Mucosa of rectum (tissue), 2 donors: ENCODE data around the gene FLII.

Source experiments
- H3K27ac ChIP-seq, 2 donors: one replicate each; pipeline ENCODE4 v1.7.0; 2013; ENCODE audit warnings: inconsistent platforms in 2 of 2, low read depth in 2 of 2, low read length in 2 of 2
- H3K27me3 ChIP-seq, 2 donors: one replicate each; pipeline ENCODE4 v1.7.0; 2013; ENCODE audit warnings: low read length in 2 of 2; ENCODE audit not compliant: control insufficient read depth in 2 of 2, insufficient read depth in 2 of 2
- H3K36me3 ChIP-seq, 2 donors: one replicate each; pipeline ENCODE4 v1.7.0; 2013; ENCODE audit warnings: low read length in 2 of 2; ENCODE audit not compliant: control insufficient read depth in 2 of 2, insufficient read depth in 2 of 2
- H3K4me1 ChIP-seq, 2 donors: one replicate each; pipeline ENCODE4 v1.7.0; 2013; ENCODE audit warnings: low read length in 2 of 2, mild to moderate bottlenecking in 1 of 2; ENCODE audit not compliant: control insufficient read depth in 2 of 2, insufficient read depth in 2 of 2
- H3K4me3 ChIP-seq, 2 donors: one replicate each; pipeline ENCODE4 v1.7.0; 2013; ENCODE audit warnings: low read length in 2 of 2
- H3K9ac ChIP-seq, 2 donors: one replicate each; pipeline ENCODE4 v1.7.0; 2013; ENCODE audit warnings: low read length in 2 of 2, low read depth in 1 of 2, mild to moderate bottlenecking in 1 of 2
- H3K9me3 ChIP-seq, 2 donors: one replicate each; pipeline ENCODE4 v1.7.0; 2013; ENCODE audit warnings: low read length in 2 of 2; ENCODE audit not compliant: control insufficient read depth in 2 of 2
- donor health status: healthy.
- donor health status: Normal muscosa, but diverticular disease.

The FLII gene

GRCh38 chr17:18230288-18231141, 28.0 kb downstream of the FLII start:
- Histone ChIP-seq H3K9ac (no peak overlapping the region), H3K27me3 (no peaks in the 10 kb centered on the region), H3K36me3 (peaks cover 8 to 9% of the 10 kb centered on the region in 2 donors), H3K9me3 (no peaks in the 10 kb centered on the region), H3K4me1 (peaks cover 4 to 8% of the 10 kb centered on the region in 2 donors), H3K4me3 (no peak overlapping the region), H3K27ac (no peak overlapping the region)

DNA sequence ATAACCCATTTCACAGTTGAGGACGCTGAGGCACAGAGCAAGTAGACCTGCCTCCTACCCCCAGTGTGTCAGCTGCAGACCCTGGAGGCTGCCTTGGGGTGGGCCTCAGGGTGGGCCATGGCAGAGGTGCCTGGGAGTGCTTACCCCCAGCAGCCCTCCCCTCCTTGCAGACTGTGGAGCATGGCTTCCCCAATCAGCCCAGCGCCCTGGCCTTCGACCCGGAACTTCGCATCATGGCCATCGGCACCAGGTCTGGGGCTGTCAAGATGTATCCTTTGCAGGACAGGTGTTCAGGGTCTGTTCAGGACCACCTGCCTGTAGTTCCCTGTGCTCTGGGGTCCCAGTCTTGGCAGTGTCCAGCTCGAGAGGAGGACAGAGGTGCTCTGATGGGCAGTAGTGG, 28.8 kb downstream of the FLII start:
- no peaks in the 10 kb centered on the region for H3K27me3 ChIP-seq
- H3K27ac ChIP-seq, result no peak overlapping the region
- peaks cover 4 to 8% of the 10 kb centered on the region in 2 donors for H3K4me1 ChIP-seq

DNA sequence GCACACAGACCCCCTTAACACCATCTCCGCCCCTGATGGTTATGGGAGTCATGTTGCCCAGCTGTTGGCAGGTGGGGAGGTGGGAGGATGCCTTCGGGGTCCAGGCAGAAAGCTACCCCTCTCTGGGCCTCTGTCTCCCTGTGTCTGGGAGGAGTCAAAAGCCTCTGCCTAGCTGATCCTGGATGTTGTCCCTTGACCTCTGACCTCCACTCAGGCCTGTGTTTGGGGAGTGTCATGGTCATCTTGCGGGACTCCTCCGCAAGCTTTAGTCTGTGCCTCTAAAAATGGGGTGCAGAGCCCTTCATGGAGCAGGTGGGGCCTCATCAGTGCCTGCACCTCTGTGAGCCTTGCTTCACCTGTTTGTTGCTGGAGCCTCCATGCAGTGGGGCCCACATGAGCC, 29.3 kb downstream of the FLII start:
- no peak overlapping the region for H3K4me3 ChIP-seq
- H3K27ac ChIP-seq, result no peak overlapping the region
- no peaks in the 10 kb centered on the region for H3K9me3 ChIP-seq
- H3K27me3 ChIP-seq, result no peaks in the 10 kb centered on the region
- H3K4me1 ChIP-seq, result peaks cover 4 to 8% of the 10 kb centered on the region in 2 donors
- H3K9ac ChIP-seq, result no peak overlapping the region
- H3K36me3 ChIP-seq, result peaks cover 3 to 6% of the 10 kb centered on the region in 2 donors

More for the DNA sequence above, 28.8 kb downstream of the FLII start:
- H3K36me3 ChIP-seq, result peaks cover 8% of the 10 kb centered on the region in 2 donors
- H3K9ac ChIP-seq, result no peak overlapping the region
- no peak overlapping the region for H3K4me3 ChIP-seq
- no peaks in the 10 kb centered on the region for H3K9me3 ChIP-seq

DNA sequence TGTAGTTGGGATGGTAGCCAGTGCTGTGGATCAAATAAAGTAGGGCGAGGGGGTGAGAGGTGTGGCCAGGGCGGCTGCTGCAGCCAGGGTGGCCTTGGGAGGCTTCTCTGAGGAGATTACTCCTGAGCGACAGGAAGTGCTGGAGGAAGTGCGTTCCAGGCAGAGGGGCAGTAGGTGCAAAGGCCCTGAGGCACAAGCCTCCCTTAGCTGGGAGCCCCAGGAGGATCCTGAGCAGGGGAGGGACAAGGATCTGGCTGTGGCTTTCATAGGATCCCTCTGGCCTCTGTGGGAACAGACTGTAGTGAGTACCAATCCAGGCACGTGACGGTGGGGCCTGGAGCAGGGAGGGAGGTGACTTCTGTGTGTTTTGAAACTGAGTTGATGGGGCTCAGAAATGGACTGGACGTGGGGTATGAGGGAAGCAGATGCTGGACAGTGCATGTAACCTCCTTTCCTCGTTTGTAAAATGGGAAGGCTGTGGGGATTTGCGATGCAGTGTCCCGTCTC, 30.3 kb downstream of the FLII start:
- Histone ChIP-seq H3K27ac (no peak overlapping the region), H3K4me3 (no peak overlapping the region), H3K27me3 (no peaks in the 10 kb centered on the region), H3K4me1 (peaks cover 4 to 8% of the 10 kb centered on the region in 2 donors), H3K36me3 (no peaks in the 10 kb centered on the region), H3K9me3 (no peaks in the 10 kb centered on the region), H3K9ac (no peak overlapping the region)

DNA sequence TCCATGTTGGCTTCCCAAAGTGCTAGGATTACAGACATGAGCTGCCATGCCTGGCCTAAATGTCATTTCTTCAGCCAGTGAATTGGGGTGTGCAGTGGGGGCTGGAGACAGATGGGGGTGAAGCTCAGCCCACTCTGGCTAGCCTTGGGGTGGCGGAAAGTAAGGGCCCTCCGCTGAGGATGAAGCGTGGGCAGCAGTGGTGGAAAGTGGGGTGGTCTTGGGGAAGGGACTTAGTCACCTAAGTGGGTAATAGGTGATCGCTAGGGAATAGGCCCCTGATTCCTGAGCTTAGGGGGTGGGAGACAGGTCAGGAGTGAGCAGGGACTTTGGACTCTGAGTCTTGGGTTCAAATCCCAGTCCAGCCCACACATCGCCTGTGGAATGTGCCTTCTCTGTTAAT, 30.9 kb downstream of the FLII start:
- no peak overlapping the region for H3K9ac ChIP-seq
- no peak overlapping the region for H3K4me3 ChIP-seq
- H3K36me3 ChIP-seq, result no peaks in the 10 kb centered on the region
- no peaks in the 10 kb centered on the region for H3K9me3 ChIP-seq
- H3K27me3 ChIP-seq, result no peaks in the 10 kb centered on the region
- H3K4me1 ChIP-seq, result peaks cover 4 to 8% of the 10 kb centered on the region in 2 donors
- H3K27ac ChIP-seq, result no peak overlapping the region

- Histone ChIP-seq H3K9me3 (no peaks in the 10 kb centered on the region), H3K36me3 (no peaks in the 10 kb centered on the region), H3K4me1 (peaks cover 4 to 8% of the 10 kb centered on the region in 2 donors), H3K9ac (peak overlapping the region; percentile 60 to 63), H3K4me3 (peak overlapping the region; percentile 67 to 72), H3K27me3 (no peaks in the 10 kb centered on the region), H3K27ac (no peak overlapping the region)
These were observed 32.1 kb downstream of the FLII start for GRCh38 chr17:18226284-18226945.

DNA sequence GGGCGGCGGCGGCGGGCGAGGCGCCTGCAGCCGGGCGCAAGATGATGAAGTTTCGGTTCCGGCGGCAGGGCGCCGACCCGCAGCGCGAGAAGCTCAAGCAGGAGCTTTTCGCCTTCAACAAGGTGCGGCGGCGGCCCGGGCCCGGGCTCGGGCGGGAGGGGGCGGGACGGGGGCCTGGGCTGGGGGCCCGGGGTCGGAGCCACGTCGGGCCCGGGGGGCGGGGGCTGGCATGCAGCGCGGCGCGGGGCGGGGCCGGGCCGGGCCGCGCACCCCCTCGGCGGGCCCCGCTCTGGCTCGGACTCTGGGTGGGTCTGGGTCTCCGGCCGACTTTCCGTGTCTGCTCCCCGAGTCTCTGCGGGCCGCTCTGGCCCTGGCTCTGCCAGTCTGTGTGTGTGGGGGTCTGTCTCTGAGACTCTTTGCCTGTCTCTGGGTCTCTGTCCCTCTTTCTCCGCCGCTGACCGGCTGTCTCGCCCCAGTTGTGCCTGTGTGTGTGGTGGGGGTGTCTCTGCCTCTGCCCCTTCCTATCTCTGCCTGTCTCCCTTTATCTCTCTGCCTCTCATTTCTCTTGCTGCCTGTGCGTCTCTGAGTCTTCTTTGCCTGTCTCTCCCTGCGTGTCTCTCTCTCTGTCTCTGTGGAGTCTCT, 32.8 kb downstream of the FLII start:
- H3K27me3 ChIP-seq, result no peaks in the 10 kb centered on the region
- H3K4me1 ChIP-seq, result peaks cover 4 to 8% of the 10 kb centered on the region in 2 donors
- peak overlapping the region; percentile 67 to 72 for H3K4me3 ChIP-seq
- no peak overlapping the region for H3K27ac ChIP-seq
- no peaks in the 10 kb centered on the region for H3K9me3 ChIP-seq
- H3K36me3 ChIP-seq, result no peaks in the 10 kb centered on the region
- peak overlapping the region; percentile 60 to 63 for H3K9ac ChIP-seq

- Histone ChIP-seq H3K27ac (peak within 1 kb of the TSS in 1 of 2 donors; percentile 28), H3K4me1 (peaks cover 4 to 8% of the 10 kb centered on the region in 2 donors), H3K4me3 (peak within 1 kb of the TSS; percentile 67 to 72), H3K9me3 (no peaks in the 10 kb centered on the region), H3K36me3 (no peaks in the 10 kb centered on the region), H3K9ac (peak within 1 kb of the TSS; percentile 63 to 67), H3K27me3 (no peaks in the 10 kb centered on the region)
These were observed 33.4 kb downstream of the FLII start, which contains the start of gene LLGL1 for GRCh38 chr17:18225121-18225641. Gene LLGL1 (plus strand): TSS chr17:18225635. CDS start chr17:18225683, 48 bp downstream.

DNA sequence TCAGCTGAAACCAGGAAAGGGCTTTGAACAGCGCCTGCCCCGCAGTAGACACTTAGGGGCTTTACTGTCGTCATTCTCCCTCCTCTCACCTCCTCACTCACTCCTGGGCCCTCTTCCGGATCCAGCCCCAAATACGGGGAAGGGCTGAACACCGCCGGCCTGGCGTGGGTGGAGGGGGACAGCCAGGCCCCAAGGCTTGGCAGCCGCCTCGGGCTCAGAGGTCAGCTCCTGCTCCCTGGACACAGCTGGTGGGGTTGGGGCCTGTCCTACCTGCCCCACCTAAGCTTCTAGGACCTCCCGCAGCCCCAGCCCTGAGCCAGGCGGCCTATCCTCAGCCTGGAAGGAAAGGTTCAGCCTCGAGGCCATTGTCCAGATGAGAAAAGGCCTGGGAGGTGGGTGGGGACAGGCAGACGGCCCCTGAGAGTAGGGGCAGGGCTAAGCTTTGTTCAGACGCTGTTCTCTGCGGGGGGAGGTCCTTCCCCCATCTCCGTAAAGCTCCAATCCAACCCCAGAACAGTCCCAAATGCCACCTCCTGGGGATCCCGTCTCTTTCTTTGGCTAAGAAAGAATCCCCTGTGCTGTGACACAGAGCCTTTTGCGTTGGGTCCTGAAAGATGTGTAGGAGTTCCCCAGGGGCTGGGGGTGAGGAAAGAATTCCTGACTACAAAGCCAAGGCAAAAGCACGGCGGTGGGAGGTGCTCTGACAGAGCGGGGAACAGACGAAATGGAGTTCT, 34.0 kb downstream of the FLII start:
- Histone ChIP-seq H3K4me3 (peak overlapping the region; percentile 55 to 72), H3K36me3 (no peaks in the 10 kb centered on the region), H3K9me3 (no peaks in the 10 kb centered on the region), H3K27ac (peak overlapping the region in 1 of 2 donors; percentile 28), H3K9ac (peak overlapping the region in 1 of 2 donors; percentile 67), H3K4me1 (peaks cover 4 to 8% of the 10 kb centered on the region in 2 donors), H3K27me3 (no peaks in the 10 kb centered on the region)
